H1 (cell line): ENCODE results near the gene ZNF506. TPM values are rescaled to one million over a fixed set of nuclear protein-coding genes. Genes with fewer than 3 reads are reported as not detected.

ENCODE experiments used
- CTBP2 ChIP-seq: IDR thresholded peaks from 2 replicates; pipeline ENCODE4 v1.7.0; 2011; ENCODE audit warnings: borderline replicate concordance, mild to moderate bottlenecking, moderate library complexity, mixed read lengths, low read length; ENCODE audit not compliant: insufficient read depth, insufficient read length
- CTCF ChIP-seq, 3 experiments: IDR thresholded peaks; 1 replicate in 2 of 3; 2 replicates in 1 of 3; pipeline versions ENCODE4 v1.5.1 to v1.6.1; 2011; ENCODE audit warnings: low read length in 3 of 3, mild to moderate bottlenecking in 3 of 3, inconsistent platforms in 2 of 3, low read depth in 1 of 3, moderate library complexity in 1 of 3; ENCODE audit not compliant: insufficient read depth in 1 of 3; ENCODE audit errors: control extremely low read depth in 1 of 3
- EP300 ChIP-seq, 2 experiments: IDR thresholded peaks; 1 replicate in 1 of 2; 2 replicates in 1 of 2; pipeline ENCODE4 v1.6.1; 2011 to 2012; ENCODE audit warnings: low read depth in 2 of 2, low read length in 2 of 2, mild to moderate bottlenecking in 2 of 2, borderline replicate concordance in 1 of 2, inconsistent platforms in 1 of 2, moderate library complexity in 1 of 2
- GTF2F1 ChIP-seq: IDR thresholded peaks from 2 replicates; pipeline ENCODE4 v1.6.1; 2012; ENCODE audit warnings: low read depth, low read length, improper control_type of control experiment, borderline replicate concordance
- JUND ChIP-seq: IDR thresholded peaks from 2 replicates; pipeline ENCODE4 v1.6.1; 2011; ENCODE audit warnings: mild to moderate bottlenecking, improper control_type of control experiment, low read length
- MAFK ChIP-seq: IDR thresholded peaks from 2 replicates; pipeline ENCODE4 v1.6.1; 2012; ENCODE audit warnings: low read depth, mild to moderate bottlenecking, improper control_type of control experiment, low read length
- NRF1 ChIP-seq: IDR thresholded peaks from 2 replicates; pipeline ENCODE4 v1.6.1; 2011; ENCODE audit warnings: mild to moderate bottlenecking, low read depth, low read length, improper control_type of control experiment
- RNF2 ChIP-seq: fragments of 200-900, 300-1000 bp; sonication (generic); IDR thresholded peaks from 2 replicates; pipeline ENCODE4 v1.7.1; 2016; ENCODE audit warnings: borderline replicate concordance, low read depth, mild to moderate bottlenecking, antibody characterized with exemption, low read length; ENCODE audit not compliant: poor library complexity, severe bottlenecking; ENCODE audit errors: missing control alignments
- RXRA ChIP-seq: IDR thresholded peaks from 2 replicates; pipeline ENCODE4 v1.6.1; 2011; ENCODE audit warnings: low read depth, mild to moderate bottlenecking, low read length, moderate library complexity; ENCODE audit not compliant: insufficient read depth
- SAP30 ChIP-seq: fragments of 300-600 bp; sonication (generic); IDR thresholded peaks from 2 replicates; pipeline ENCODE4 v1.7.1; 2012; ENCODE audit warnings: low read length, moderate library complexity, mild to moderate bottlenecking, inconsistent platforms; ENCODE audit not compliant: insufficient read depth, insufficient replicate concordance
- SIX5 ChIP-seq: IDR thresholded peaks from 2 replicates; pipeline ENCODE4 v1.6.1; 2011; ENCODE audit warnings: mild to moderate bottlenecking, low read depth, low read length
- SP2 ChIP-seq: IDR thresholded peaks from 2 replicates; pipeline ENCODE4 v1.6.1; 2012; ENCODE audit warnings: mild to moderate bottlenecking, low read length, inconsistent platforms
- SRF ChIP-seq: IDR thresholded peaks from 2 replicates; pipeline ENCODE4 v1.6.1; 2011; ENCODE audit warnings: mild to moderate bottlenecking, low read depth, low read length, moderate library complexity
- TBP ChIP-seq: IDR thresholded peaks from 2 replicates; pipeline ENCODE4 v1.6.1; 2011; ENCODE audit warnings: low read depth, low read length, improper control_type of control experiment
- polyA plus RNA-seq, 7 experiments: library from polyadenylated mRNA; depleted of rRNA in 3 of 7; stranded (reverse) in 5 of 7; unstranded in 2 of 7; fragments of >200 nt in 5 of 7; fragments of 200-250 nt in 2 of 7; gene quantifications; 1 replicate in 5 of 7; 2 replicates in 1 of 7; 4 replicates in 1 of 7; pipeline versions ENCODE4 v1.2.1 to v1.2.3, GENCODE V29; 2011 to 2013; ENCODE audit warnings: missing spikeins in 2 of 7, mixed read lengths in 2 of 7
- total RNA-seq: library from RNA; stranded (reverse); fragmentation: NEBNext Ultra II Directional; extraction: Animal tissue kit (Norgen Biotek cat#: 25700); gene quantifications from 2 replicates; pipeline ENCODE4 v1.2.1, GENCODE V29; 2021
- TF ChIP-seq, protein P1 (sequence below): IDR thresholded peaks from 2 replicates; pipeline ENCODE4 v1.6.1; 2012; ENCODE audit warnings: low read length, inconsistent platforms
- TF ChIP-seq, protein P2 (sequence below): IDR thresholded peaks from 2 replicates; pipeline ENCODE4 v1.6.1; 2012; ENCODE audit warnings: inconsistent platforms

Gene ZNF506
- total and polyA plus RNA-seq, 2 of the 8 experiments (the other 6 are each of a cell fraction or from before 2014, with no cell fraction given), result 4.5 to 8.3 TPM

GRCh38 chr19:19776206-19777008 is 45.1 kb downstream of the ZNF506 start (continued):
- TF ChIP-seq CTCF (IDR thresholded peaks at IDR 0.05; ENCODE audit: control extremely low read depth in 1 of 3, insufficient read depth in 1 of 3, low read depth in 1 of 3, low read length in 3 of 3) (peak in 1 of 3 experiments; percentile 2; a peak in 1 of 4 replicates), NRF1 (peak; percentile 45), SP2 (no peak), EP300 (IDR thresholded peaks at IDR 0.05; ENCODE audit: borderline replicate concordance in 1 of 2, low read depth in 2 of 2, low read length in 2 of 2) (no peak), RXRA (no peak), JUND (no peak), SIX5 (peak; percentile 88), GTF2F1 (no peak), MAFK (no peak), CTBP2 (no peak), SRF (no peak), TBP (peak; percentile 53), SAP30 (peak; percentile 65), RNF2 (no peak)
- TF ChIP-seq, protein P1, sequence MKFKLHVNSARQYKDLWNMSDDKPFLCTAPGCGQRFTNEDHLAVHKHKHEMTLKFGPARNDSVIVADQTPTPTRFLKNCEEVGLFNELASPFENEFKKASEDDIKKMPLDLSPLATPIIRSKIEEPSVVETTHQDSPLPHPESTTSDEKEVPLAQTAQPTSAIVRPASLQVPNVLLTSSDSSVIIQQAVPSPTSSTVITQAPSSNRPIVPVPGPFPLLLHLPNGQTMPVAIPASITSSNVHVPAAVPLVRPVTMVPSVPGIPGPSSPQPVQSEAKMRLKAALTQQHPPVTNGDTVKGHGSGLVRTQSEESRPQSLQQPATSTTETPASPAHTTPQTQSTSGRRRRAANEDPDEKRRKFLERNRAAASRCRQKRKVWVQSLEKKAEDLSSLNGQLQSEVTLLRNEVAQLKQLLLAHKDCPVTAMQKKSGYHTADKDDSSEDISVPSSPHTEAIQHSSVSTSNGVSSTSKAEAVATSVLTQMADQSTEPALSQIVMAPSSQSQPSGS, result 0 out of 2 replicates have a peak, but pooled peaks have one; percentile 39
- TF ChIP-seq, protein P2, sequence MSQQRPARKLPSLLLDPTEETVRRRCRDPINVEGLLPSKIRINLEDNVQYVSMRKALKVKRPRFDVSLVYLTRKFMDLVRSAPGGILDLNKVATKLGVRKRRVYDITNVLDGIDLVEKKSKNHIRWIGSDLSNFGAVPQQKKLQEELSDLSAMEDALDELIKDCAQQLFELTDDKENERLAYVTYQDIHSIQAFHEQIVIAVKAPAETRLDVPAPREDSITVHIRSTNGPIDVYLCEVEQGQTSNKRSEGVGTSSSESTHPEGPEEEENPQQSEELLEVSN, result no peak; the same call in 1 of the 2 replicates
- TF ChIP-seq, all 59 proteins: peak for 19
